ENCODE measurements around the gene ERVFRD-1. TPM values are rescaled to one million over a fixed set of nuclear protein-coding genes. Genes with fewer than 3 reads are reported as not detected.

The ERVFRD-1 gene
- total RNA-seq, 1 experiment from 2014 or later: not detected

Other genes with a start within 250 kb of the ERVFRD-1 start
- gene GCM2, start 229.7 kb downstream of the ERVFRD-1 start, total RNA-seq (2021): 0.07 to 0.09 TPM in 2 of 3 replicates, not detected in the other
- gene SYCP2L, start 224.7 kb downstream of the ERVFRD-1 start, total RNA-seq (2021): 5.4 to 6.7 TPM (median 6.3 TPM) in 3 replicates
- gene ELOVL2, start 67.4 kb downstream of the ERVFRD-1 start, total RNA-seq (2021): 1.0 to 2.0 TPM (median 1.1 TPM) in 3 replicates
- 7.2 to 9.7 TPM (median 7.4 TPM) in 3 replicates for gene SMIM13, start 17.9 kb downstream of the ERVFRD-1 start, total RNA-seq (2021)
- gene NEDD9, start 120.9 kb upstream of the ERVFRD-1 start, total RNA-seq (2021): 7.0 to 9.8 TPM (median 8.3 TPM) in 3 replicates

Data from WTC11 (cell line).